Endothelial cell (in vitro differentiated cells): Measurements from ENCODE around the gene PKD2L2. TPM values are rescaled to one million over a fixed set of nuclear protein-coding genes. Genes with fewer than 3 reads are reported as not detected.
"Not testable (repeated sequence)": the region's sequence is repeated elsewhere in the genome, so short reads cannot be mapped to it uniquely, and the experiment has no call there.

ENCODE experiments used
- DNase-seq: peaks from one replicate; pipeline ENCODE4 v3.0.0; 2021; ENCODE audit warnings: low spot score
- H3K27ac Mint-ChIP-seq: one replicate; pipeline ENCODE4 v1.8.0; 2021; ENCODE audit warnings: mixed read lengths, inconsistent platforms; ENCODE audit not compliant: unreplicated experiment
- H3K27me3 Mint-ChIP-seq: one replicate; pipeline ENCODE4 v1.8.0; 2021; ENCODE audit warnings: mild to moderate bottlenecking, moderate library complexity, mixed read lengths, inconsistent platforms; ENCODE audit not compliant: unreplicated experiment
- H3K36me3 Mint-ChIP-seq: one replicate; pipeline ENCODE4 v1.8.0; 2021; ENCODE audit warnings: mild to moderate bottlenecking, low read depth, mixed read lengths, inconsistent platforms; ENCODE audit not compliant: unreplicated experiment
- H3K4me1 Mint-ChIP-seq: one replicate; pipeline ENCODE4 v1.8.0; 2021; ENCODE audit warnings: mild to moderate bottlenecking, mixed read lengths, inconsistent platforms; ENCODE audit not compliant: unreplicated experiment
- H3K4me3 Mint-ChIP-seq: one replicate; pipeline ENCODE4 v1.8.0; 2021; ENCODE audit warnings: mild to moderate bottlenecking, mixed read lengths, inconsistent platforms; ENCODE audit not compliant: unreplicated experiment
- H3K9me3 Mint-ChIP-seq: one replicate; pipeline ENCODE4 v1.8.0; 2021; ENCODE audit warnings: mixed read lengths, inconsistent platforms; ENCODE audit not compliant: unreplicated experiment
- total RNA-seq: library from RNA; stranded (reverse); fragmentation: NEBNext Ultra II Directional; extraction: Animal tissue kit (Norgen Biotek cat#: 25700); gene quantifications from one replicate; pipeline ENCODE4 v1.2.1, GENCODE V29; 2021; ENCODE audit not compliant: unreplicated experiment
- TF ChIP-seq, protein P1 (sequence below): fragments of 200-600 bp; sonication (generic); IDR thresholded peaks from one replicate; pipeline ENCODE4 v1.5.0; 2021; ENCODE audit warnings: antibody characterized with exemption; ENCODE audit not compliant: unreplicated experiment

PKD2L2 gene
- total RNA-seq, 1 donor from 2014 or later: not detected

GRCh38 chr5:137935694-137936093 lies 46.4 kb downstream of the PKD2L2 start:
- Mint-ChIP-seq H3K27me3 (no peaks in the 10 kb centered on the region), H3K36me3 (peaks cover 9% of the 10 kb centered on the region), H3K4me1 (peaks cover 3% of the 10 kb centered on the region), H3K9me3 (no peaks in the 10 kb centered on the region), H3K4me3 (no peak overlapping the region), H3K27ac (no peak overlapping the region)
- no peak for DNase-seq
- TF ChIP-seq, protein P1, sequence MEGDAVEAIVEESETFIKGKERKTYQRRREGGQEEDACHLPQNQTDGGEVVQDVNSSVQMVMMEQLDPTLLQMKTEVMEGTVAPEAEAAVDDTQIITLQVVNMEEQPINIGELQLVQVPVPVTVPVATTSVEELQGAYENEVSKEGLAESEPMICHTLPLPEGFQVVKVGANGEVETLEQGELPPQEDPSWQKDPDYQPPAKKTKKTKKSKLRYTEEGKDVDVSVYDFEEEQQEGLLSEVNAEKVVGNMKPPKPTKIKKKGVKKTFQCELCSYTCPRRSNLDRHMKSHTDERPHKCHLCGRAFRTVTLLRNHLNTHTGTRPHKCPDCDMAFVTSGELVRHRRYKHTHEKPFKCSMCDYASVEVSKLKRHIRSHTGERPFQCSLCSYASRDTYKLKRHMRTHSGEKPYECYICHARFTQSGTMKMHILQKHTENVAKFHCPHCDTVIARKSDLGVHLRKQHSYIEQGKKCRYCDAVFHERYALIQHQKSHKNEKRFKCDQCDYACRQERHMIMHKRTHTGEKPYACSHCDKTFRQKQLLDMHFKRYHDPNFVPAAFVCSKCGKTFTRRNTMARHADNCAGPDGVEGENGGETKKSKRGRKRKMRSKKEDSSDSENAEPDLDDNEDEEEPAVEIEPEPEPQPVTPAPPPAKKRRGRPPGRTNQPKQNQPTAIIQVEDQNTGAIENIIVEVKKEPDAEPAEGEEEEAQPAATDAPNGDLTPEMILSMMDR: no peak

DNA sequence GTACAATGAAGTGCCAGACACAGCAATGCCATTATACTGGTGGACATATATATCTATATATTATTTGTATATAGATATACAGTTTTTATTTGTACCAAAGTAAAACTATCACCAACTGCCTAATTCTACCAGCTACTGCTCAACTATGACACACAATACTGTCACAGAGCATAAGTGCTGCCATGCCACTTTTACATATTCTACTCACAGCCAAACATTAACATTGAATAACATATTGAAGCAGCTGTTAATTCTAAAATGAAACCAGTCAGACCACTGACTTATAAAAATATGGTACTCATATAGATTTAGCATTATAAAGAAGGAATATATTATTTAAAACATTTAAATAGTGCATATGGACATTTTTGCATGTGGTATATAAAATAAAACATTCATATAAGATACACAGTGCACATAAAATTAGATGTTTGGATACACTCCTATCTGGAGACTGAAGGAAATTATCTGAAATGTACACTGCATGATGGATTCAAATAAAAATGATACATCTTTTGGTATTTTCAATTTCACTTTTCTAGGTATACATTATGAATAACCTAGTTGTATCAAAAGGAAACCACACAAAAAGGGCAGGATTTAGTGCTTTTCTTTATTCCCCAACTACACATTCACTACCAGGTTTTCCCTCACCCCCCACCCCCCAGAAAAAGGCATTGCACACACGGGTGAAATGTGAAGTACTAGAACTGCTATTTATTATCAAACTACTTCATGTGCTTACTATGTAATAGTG lies 48.9 kb downstream of the PKD2L2 start:
- Mint-ChIP-seq H3K4me3 (no peak overlapping the region), H3K9me3 (no peaks in the 10 kb centered on the region), H3K27ac (no peak overlapping the region), H3K36me3 (peaks cover 15% of the 10 kb centered on the region), H3K27me3 (no peaks in the 10 kb centered on the region), H3K4me1 (peaks cover under 1% of the 10 kb centered on the region)
- no peak for DNase-seq
- TF ChIP-seq, protein P1: no peak

- Mint-ChIP-seq H3K27ac (no peak overlapping the region), H3K36me3 (peaks cover 15% of the 10 kb centered on the region)
- TF ChIP-seq, protein P1: no peak
These were observed 49.5 kb downstream of the PKD2L2 start for GRCh38 chr5:137938751-137939143.

GRCh38 chr5:137939331-137939730 lies 50.1 kb downstream of the PKD2L2 start:
- Mint-ChIP-seq H3K4me1 (no peaks in the 10 kb centered on the region), H3K36me3 (peaks cover 21% of the 10 kb centered on the region), H3K4me3 (no peak overlapping the region), H3K9me3 (no peaks in the 10 kb centered on the region), H3K27ac (no peak overlapping the region), H3K27me3 (no peaks in the 10 kb centered on the region)
- TF ChIP-seq, protein P1: no peak
- no peak for DNase-seq

More at GRCh38 chr5:137938751-137939143, 49.5 kb downstream of the PKD2L2 start:
- no peaks in the 10 kb centered on the region for H3K27me3 Mint-ChIP-seq
- no peak for DNase-seq
- H3K4me3 Mint-ChIP-seq: no peak overlapping the region
- H3K9me3 Mint-ChIP-seq: no peaks in the 10 kb centered on the region
- no peaks in the 10 kb centered on the region for H3K4me1 Mint-ChIP-seq

DNA sequence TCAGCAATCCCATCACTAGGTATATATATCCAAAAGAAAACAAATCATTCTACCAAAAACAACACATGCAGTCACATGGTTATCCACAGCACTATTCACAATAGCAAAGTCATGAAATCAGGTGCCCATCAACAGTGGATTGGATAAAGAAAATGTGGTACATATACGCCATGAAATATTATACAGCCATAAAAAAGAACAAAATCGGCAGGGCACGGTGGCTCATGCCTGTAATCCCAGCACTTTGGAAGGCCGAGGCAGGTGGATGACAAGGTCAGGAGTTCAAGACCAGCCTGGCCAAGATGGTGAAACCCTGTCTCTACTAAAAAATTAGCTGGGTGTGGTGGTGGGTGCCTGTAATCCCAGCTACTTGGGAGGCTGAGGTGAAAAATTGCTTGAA lies 55.0 kb downstream of the PKD2L2 start:
- H3K27me3 Mint-ChIP-seq, H3K4me3 Mint-ChIP-seq, H3K27ac Mint-ChIP-seq, H3K4me1 Mint-ChIP-seq, H3K9me3 Mint-ChIP-seq, DNase-seq: not testable (repeated sequence)
- H3K36me3 Mint-ChIP-seq: peaks cover 35% of the 10 kb centered on the region
